Measurements from ENCODE around the gene MTRF1.

DNA sequence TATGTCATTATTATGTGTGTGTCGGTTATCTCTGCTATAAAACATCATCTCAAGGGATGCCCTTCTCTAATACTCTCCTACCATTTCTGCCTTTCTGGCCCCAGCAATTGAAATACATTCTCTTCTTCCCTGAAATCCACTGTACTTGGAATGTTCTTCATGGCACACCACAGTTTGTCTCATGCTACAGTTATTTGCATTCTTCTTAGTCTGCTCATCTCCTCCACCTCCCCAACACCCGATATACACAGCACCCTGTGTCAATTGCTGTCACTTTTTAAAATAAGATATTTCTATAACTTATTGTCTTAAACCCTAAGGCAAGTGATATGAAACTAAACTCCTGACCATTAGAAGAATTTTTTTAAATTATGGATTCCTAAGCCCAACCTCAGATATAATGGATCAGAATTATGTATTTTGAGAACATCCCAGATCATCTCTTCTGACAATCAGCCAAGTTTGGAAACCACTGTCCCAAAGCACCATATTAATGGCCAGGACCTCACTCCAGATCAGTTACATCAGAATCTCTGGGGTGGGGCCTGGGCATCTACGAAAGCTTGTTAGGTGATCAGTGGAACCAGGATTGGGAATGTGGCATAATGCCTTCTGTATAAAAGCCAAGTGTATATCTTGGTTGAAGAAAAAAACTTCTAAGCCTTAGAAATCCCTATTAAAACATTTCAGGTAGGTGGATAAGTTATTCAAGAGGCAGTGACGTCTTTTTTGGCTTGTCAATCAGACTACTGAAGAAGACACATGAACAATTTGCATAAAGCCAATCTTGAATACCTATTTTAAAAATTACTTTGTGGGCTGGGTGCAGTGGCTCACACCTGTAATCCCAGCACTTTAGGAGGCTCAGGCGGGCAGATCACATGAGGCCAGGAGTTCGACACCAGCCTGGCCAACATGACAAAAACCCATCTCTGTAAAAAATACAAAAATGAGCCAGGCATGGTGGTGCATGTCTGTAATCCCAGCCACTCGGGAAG lies 39.0 kb downstream of the MTRF1 start:
- no peak for TF ChIP-seq CTCF (IDR thresholded peaks at IDR 0.05)
- TF ChIP-seq POLR2A (IDR thresholded peaks at IDR 0.05), result no peak

Measured in thyroid gland (tissue), 4 donors.